SH-SY5Y (cell line): Measurements from ENCODE around the gene SLC18A2.

ENCODE experiments used
- GATA2 ChIP-seq: IDR thresholded peaks from 2 replicates; pipeline ENCODE4 v1.6.1; 2011; ENCODE audit warnings: mild to moderate bottlenecking, low read depth, low read length
- GATA3 ChIP-seq: IDR thresholded peaks from 2 replicates; pipeline ENCODE4 v1.6.1; 2011; ENCODE audit warnings: low read depth, mild to moderate bottlenecking, low read length, moderate library complexity

Gene SLC18A2

GRCh38 chr10:117240621-117241529 is at the start of gene SLC18A2:
TSS of gene SLC18A2 (plus strand) at chr10:117241114. CDS start at chr10:117241694, 580 bp downstream.
- no peak for TF ChIP-seq GATA3
- TF ChIP-seq GATA2: no peak

DNA sequence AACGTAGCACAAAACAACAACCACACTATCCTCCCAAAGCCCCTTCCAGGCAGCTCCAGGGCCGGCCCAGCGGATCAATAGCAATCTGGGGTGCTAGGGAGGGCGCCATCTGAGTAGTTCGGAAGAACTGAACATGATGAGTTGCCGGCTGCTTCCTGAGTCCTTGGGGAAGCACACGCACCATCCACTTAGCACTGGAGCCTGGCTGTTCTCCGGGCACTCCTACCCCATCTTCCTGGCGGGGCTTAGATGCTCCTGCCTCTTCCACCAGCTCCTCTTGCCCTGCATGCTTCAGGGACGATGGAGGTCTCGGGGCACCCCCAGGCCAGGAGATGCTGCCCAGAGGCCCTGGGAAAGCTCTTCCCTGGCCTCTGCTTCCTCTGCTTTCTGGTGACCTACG is 43.7 kb upstream of the SLC18A2 start, which contains the start of gene KCNK18:
Gene KCNK18, plus strand, starts transcription at position 301 of the 400 bp plus-strand sequence. Its CDS starts 0 bp downstream, at position 301.
- no peak for TF ChIP-seq GATA3
- TF ChIP-seq GATA2: no peak

GRCh38 chr10:117198088-117198487 is 42.8 kb upstream of the SLC18A2 start:
- TF ChIP-seq GATA2 (no peak), GATA3 (no peak)

DNA sequence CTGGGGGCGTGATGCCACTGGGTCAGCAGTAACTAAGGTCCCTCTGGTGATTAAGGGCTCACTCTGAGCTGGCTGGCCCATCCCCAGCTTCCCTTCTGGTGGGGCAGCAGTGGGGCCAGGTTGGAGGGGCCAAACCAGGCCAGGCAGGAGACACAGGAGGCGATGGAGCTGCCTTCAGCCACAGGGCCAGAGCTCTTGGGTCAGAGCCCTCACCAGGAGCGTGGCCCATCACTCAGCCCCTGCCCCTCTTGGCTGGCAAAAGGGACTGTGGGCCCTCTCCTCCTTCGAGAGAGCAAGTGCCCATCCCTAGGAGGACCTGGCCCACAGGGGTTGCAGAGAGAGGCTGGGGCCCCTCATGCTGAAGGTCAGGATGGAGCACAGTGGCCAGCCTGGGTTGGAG is 39.1 kb upstream of the SLC18A2 start:
- TF ChIP-seq GATA2: no peak
- no peak for TF ChIP-seq GATA3

GRCh38 chr10:117204316-117204715 is 36.6 kb upstream of the SLC18A2 start:
- TF ChIP-seq GATA2: no peak
- no peak for TF ChIP-seq GATA3

DNA sequence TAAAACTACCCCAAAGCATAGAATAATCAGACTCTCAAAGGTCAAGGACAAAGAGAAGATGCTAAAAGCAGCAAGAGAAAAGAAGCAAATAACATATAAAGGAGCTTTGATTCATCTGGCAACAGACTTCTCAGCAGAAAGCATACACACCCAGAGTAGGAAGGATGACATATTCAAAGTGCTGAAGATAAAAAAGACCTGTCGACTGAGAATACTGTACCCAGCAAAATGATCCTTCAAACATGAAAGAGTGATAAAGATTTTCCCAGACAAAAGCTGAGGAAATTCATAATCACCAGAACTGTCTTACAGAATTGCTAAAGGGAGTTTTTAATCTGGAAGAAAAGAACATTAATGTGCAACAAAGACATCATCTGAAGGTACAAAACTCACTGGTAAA is 28.7 kb upstream of the SLC18A2 start:
- TF ChIP-seq GATA3 (no peak), GATA2 (no peak)

DNA sequence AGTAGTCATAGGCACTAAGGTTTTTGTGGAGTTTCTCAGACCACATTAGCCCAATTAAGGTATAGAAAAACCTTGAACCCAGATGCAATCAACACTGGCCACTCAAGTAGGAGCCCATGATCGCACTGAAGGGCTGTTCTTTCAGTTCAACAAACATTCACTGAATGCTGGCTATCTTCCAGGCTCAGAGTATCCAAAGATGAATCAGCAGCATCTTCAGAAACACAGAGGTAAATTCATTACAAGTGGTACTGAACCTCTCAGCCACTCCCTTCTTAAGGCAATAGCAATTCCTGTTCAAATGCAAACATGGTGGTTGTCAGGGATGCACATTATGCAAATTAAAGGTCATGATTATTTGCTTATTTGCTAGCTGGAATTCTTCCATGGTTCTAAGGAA is 26.5 kb upstream of the SLC18A2 start:
- no peak for TF ChIP-seq GATA3
- TF ChIP-seq GATA2: no peak

DNA sequence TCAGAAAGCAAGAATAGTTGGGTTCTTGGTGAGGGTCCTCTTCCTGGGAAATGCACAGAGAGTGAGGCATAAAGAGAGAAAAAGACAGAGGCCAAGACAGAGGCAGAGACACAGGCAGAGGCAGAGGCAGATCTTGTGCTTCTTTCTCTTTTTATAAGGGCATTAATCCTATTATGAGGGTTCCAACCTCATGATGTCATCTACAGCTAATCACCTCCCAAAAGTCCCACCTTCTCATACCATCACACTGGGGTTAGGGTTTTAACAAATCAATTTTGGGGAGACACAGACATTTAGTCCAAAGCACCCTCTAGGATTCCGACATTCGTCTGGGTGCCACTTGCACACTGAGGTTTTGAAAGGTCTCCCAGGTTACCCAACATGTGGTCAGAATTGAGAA is 25.8 kb upstream of the SLC18A2 start:
- TF ChIP-seq GATA3: no peak
- no peak for TF ChIP-seq GATA2

DNA sequence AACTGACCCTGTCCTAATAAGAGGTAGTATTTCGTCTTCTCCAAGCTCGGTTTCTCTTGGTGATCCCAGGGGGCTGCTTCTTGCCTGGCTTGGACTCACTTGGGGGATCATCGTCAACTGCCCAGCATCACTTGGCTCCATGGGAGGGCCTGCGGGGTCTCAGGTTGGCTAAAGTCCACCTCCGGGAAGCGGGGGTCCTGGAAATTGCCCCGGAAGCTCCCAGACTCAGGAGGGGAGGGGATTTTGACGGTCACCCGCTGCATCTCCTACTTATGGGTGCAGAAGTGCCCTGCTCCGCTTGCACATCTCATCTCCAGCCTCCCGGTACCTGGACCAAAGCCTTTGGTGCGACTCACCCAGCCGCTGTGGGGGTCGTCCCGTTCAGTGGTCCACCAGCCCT is 24.9 kb upstream of the SLC18A2 start:
- TF ChIP-seq GATA2: no peak
- TF ChIP-seq GATA3: no peak

DNA sequence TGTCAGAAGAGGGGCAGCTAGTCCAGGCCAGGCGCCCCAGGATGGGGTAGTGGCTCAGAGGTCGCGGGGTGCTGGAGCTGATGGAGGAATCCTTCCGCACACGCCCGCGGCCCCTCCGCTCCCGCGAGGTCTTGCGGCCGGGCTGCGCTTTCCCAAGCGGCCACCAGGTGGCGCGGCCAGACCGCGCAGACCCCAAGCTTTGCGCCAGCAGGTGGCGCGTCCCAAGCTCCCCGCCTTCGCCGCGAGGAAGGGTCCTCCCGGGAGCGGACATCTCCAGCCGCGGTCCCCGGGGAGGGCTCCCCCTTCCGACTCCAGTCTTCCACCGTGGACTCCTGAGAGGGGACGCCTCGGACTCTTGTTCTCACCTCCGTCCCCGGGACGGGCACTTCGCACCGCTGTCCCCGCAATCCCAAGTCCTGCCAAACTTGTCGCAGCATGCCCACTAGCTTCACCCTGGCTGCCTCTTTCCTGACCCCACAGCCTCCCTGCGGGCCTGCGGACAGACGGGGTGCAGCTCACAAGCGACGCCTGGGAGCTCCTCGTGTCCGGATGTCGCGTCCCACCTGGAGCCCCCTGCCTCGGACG is 24.2 kb upstream of the SLC18A2 start:
- TF ChIP-seq GATA2 (no peak), GATA3 (no peak)

DNA sequence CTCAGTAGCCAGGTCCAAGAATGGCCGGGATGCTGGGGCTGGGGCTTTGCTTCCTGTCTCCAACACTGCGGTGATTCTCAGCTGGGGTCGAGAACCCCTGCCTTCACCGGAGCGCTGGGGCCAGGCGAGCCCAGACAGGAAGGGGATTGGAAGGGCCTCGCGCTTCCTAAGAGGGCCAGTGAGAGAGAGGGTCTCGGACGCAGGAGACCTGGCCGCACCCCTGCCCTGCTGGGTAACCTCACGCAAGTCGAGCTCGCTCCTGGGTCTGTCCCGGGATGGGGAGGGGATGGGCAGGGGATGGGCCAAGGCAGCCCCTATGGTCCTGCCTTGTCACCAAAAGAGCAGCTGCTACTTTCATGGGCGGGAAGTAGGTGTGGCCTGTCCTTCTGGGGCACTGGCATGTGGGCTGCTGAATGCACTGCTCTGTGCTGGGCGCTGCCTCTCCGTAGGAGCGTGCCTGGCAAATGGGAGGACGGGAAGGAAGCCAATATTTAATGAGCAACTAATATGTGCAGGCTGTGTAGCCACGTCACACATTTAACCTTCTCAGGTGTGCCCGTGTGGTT is 23.6 kb upstream of the SLC18A2 start:
- TF ChIP-seq GATA3: no peak
- no peak for TF ChIP-seq GATA2

GRCh38 chr10:117218654-117219053 is 22.3 kb upstream of the SLC18A2 start:
- TF ChIP-seq GATA3 (no peak), GATA2 (no peak)

GRCh38 chr10:117221156-117221711 is 19.7 kb upstream of the SLC18A2 start:
- TF ChIP-seq GATA2 (no peak; the same call in 1 of the 2 replicates), GATA3 (no peak)

DNA sequence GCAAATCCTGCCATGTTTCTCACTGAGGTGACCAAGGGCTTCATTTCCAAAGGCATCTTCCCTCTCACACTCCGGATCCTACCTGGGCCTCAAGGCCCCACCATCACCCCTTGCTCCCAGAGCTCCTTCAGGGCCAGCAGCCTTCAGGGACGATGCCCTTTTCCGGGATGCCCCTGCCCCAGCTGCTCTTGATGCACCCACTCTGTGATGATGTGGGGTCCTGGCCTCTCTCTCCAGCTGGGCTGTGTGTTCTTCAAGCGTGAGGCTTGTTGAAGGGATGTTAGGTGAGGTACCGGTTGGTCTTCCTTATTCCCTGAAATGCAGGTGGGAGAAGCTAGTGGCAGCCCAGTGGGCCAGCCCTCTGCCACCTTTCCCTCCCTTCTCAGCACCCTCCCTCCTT is 18.4 kb upstream of the SLC18A2 start:
- TF ChIP-seq GATA3 (no peak), GATA2 (no peak)

DNA sequence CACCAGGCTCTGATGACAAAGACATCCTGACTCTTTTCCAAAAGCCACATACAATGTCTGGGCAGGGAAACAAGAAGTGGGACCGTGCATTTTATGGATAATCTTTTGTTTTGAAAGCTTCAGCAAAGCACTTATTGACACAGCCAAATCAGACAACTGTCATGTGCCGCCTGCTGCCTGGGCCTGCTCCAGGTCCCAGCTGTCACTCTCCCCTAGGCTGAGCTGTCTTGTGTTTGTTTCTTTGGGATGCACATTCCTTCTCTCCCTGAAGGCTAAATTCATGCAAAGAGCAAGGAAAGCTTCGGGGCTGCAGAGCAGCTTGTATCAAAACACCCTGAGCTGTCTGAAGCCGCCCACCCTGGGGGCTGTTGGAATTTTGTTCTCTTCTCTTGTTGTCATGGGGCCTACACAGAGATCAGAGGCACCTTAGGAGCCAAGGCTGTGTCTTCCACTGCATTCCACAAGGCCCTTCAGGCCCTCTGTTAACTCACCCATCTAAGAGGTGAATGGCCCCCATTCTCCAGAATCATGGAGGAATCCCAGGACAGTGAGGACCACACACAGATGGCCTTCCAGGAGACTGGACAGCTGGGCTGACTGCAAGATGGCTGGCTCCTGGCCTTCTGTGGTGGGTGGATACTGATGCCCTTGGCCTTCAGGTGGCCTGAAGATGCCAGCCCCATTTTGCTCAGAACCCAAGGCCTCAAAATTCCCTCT is 17.8 kb upstream of the SLC18A2 start:
- TF ChIP-seq GATA3: no peak
